Measurements from ENCODE around the gene KCTD14.
"Not testable (repeated sequence)": the region's sequence is repeated elsewhere in the genome, so short reads cannot be mapped to it uniquely, and the experiment has no call there.

Gene KCTD14

DNA sequence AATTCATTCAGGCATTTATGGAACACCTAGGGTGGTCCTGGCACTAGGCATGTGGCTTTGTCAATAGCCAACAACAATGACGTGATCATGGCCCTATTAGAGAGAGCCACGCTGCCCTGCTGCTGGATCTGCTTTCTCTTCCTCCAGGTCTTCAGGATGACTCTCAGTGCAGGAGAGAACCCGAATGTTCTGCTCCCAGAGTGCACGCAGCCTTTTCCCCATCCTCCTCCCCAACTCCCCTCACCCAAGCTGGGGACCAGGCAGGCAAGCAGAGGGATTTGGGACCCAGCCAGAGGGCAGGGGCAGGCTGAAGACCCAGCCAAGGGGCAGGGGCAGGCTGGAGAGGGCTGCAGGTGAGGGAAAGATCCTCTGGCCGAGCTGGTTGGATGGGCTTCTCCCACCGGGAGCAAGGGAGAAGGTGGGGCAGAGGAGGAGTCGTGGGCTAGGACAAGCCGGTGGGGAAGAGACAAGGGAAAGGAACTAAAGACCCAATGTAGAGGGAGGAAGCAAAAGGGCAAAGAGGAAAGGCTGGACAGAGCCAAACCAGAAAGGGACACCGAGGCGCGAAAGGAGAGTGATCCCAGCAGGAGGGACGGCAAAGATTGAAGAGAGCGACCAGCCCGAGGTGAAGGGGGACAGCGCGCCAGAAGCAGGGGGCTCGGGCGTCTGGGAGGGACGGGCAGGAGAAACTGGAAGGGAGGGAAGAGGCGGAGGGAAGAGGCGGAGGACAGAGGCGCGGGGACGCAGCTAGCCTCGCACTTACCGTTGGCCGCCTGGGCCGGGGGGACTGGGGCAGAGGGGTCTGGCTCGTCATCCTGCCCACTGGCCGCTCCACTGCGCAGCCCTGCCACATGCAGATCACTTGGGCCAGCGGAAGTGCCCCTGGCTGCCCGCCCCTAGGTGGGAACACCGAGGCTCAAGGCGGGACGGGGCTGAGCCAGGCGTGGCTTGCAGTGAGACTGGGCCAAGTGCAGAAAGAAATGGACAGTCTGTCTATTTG lies at the start of gene KCTD14:
Gene KCTD14 (minus strand): TSS at position 880 of the 1,000 bp plus-strand sequence. CDS start 27 bp downstream, at position 853.
- DNase-seq (ENCODE audit: low spot score): peak; percentile 66

DNA sequence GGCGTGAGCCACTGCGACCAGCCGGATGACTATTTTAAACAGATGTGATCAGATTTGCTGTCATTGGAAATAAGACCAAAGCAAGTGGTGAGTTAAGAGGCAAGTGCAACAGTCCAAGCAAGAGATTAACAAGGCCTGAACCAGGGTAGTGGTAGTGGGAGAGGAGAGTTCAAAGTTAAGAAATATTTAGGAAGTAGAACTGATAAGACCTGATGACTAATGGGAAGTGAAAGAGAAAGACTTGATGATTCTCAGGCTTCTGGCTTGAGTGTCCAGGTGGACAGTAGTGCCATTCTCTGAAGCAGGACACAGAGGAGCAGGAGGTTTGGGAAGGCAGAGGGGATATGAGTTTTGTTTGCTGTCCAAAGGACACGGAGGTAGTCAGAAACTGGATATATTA lies 49.4 kb upstream of the KCTD14 start:
- DNase-seq (ENCODE audit: low spot score): no peak

DNA sequence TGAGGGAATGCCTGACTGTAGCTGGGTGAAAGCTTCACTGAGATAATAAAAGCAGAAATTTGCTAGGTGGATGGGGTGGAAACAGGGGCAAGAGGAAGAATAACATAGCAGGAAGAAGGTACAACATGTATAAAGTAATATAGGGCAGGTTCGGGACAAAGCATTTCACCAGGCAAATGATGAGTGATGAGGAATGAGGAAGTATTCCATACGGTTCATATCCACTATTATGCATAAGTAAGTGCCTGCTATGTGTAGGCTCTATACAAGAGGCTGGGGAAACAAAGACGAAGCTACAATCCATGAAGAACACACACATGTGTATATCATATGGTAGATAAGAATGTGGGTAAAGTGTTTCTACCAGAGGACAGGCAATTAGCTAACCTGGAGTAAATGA lies 48.6 kb upstream of the KCTD14 start:
- no peak for DNase-seq (ENCODE audit: low spot score)

GRCh38 chr11:78070621-78071020 lies 47.5 kb upstream of the KCTD14 start:
- no peak for DNase-seq (ENCODE audit: low spot score)

- DNase-seq (ENCODE audit: low spot score): no peak
Observed at GRCh38 chr11:78069465-78069864, 46.4 kb upstream of the KCTD14 start.

DNA sequence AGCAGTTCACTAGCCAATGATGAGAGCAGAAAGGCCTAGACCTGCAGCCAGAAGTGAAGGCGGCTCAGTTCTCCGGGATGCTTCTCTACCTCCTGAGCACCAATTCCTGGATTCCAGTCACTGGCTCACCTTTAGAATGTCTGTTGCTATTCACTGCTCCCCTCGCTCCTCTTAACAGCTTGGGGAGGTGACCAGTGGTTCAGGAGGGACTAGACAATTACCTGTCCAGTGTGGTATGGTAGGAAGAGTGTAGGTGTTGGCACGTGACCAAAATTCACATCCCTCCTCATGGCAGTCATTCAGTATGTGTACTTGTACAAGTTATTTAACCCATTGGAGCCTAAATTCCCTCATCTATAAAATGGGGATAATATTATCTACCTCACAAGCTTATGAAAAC lies 44.6 kb upstream of the KCTD14 start:
- DNase-seq (ENCODE audit: low spot score): no peak

- DNase-seq (ENCODE audit: low spot score): no peak
Observed at GRCh38 chr11:78066471-78066870, 43.4 kb upstream of the KCTD14 start.

- no peak for DNase-seq (ENCODE audit: low spot score)
Observed at GRCh38 chr11:78065203-78065602, 42.1 kb upstream of the KCTD14 start.

DNA sequence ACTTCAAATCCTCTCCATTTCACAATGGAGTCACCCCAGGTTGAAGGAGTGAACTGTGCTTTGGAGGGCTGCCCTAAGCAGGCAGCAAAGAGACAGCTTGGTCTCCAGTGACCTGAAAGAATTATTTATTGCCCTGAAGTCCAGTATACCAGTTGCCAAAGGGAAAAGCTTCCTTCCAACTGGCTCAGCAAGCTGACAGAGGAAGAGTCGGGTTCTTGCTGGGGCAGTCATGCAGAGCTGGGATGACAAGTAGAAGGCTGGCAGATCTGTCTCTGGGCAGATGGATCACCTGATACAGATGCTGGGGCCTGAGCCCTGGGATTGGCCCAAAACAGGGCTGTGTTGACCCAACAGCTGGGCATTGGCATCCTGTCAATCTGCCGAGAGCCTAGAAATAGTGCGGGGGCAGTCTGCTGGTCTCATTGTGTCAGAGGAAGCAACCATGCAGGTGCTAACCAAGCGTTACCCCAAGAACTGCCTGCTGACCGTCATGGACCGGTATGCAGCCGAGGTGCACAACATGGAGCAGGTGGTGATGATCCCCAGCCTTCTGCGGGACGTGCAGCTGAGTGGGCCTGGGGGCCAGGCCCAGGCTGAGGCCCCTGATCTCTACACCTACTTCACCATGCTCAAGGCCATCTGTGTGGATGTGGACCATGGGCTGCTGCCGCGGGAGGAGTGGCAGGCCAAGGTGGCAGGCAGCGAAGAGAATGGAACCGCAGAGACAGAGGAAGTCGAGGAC lies 40.5 kb upstream of the KCTD14 start, which contains the start of gene THRSP:
Gene THRSP (plus strand): TSS at position 422 of the 742 bp plus-strand sequence. CDS start 21 bp downstream, at position 443.
- DNase-seq (ENCODE audit: low spot score): no peak

- no peak for DNase-seq (ENCODE audit: low spot score)
Observed at GRCh38 chr11:78062671-78063070, 39.6 kb upstream of the KCTD14 start.

DNA sequence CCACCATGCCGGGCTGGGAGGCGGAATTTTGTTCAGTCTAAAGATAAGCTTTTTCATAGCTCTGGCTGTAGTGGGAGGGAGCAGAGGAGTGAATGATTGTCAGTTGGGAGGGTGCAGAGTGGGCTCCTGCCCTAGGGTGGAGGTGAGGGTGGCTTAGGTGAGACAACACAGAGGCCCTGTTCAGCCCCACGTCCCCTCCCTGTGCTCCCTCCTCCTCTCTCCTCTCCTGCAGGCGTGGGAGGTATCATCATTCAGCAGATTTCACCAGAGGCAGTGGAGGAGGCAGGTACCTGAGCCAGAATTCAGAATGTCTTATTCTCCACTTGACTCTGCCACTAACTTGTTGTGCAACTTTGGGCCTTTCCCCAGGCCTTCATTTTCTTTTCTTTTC lies 38.8 kb upstream of the KCTD14 start:
- no peak for DNase-seq (ENCODE audit: low spot score)

- DNase-seq (ENCODE audit: low spot score): no peak
Observed at GRCh38 chr11:78061088-78061920, 38.2 kb upstream of the KCTD14 start.

- no peak for DNase-seq (ENCODE audit: low spot score)
Observed at GRCh38 chr11:78060533-78060932, 37.5 kb upstream of the KCTD14 start.

DNA sequence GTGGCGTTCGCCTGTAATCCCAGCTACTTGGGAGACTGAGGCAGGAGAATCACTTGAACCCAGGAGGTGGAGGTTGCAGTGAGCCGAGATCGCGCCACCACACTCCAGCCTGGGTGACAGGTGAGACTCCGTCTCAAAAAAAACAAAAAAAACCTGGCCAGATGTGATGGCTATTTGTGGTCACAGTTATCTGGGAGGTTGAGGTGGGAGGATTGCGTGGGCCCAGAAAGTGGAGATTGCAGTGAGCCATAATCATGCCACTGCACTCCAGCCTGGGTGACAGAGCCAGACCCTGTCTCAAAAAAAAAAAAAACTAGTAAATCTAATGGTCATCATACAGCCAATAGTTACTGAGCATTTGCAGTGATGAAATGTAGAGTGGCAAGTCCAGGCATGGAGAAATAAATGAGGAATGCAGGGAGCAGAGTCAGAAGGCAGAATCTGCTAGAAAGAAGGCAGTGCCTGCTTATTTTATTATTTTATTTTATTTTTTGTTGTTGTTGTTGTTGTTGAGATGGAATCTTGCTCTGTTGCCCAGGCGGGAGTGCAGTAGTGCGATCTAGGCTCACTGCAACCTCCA lies 36.8 kb upstream of the KCTD14 start:
- not testable (repeated sequence) for DNase-seq (ENCODE audit: low spot score)

GRCh38 chr11:78057462-78058055 lies 34.5 kb upstream of the KCTD14 start:
- no peak for DNase-seq (ENCODE audit: low spot score)

DNA sequence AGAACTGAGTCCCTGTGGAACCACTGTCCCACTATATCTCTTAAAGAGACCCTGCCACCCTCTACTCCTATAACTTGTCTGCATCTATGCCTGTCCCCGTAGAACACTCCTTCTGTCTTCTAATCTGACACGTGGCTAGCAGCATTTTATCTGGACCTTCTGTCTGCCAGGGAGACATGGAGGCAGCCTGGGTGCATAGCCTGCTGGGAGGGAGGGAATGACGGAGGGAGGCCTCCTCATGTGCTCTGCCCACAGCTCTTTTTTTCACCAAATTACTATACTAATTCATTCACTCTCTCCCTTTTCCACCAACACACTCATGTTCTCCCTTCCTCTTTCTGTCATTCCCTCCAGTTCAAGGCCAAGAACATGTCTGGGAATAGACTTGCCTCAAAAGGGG lies 33.0 kb upstream of the KCTD14 start:
- DNase-seq (ENCODE audit: low spot score): no peak

GRCh38 chr11:78054971-78055370 lies 31.9 kb upstream of the KCTD14 start:
- no peak for DNase-seq (ENCODE audit: low spot score)

- DNase-seq (ENCODE audit: low spot score): peak; percentile 15
Observed at GRCh38 chr11:78050964-78051831, 28.1 kb upstream of the KCTD14 start.

- no peak for DNase-seq (ENCODE audit: low spot score)
Observed at GRCh38 chr11:78049348-78049747, 26.3 kb upstream of the KCTD14 start.

- no peak for DNase-seq (ENCODE audit: low spot score)
Observed at GRCh38 chr11:78048561-78048960, 25.5 kb upstream of the KCTD14 start.

All from LoVo (cell line).